Measurements from ENCODE around the gene AQP5.

- TF ChIP-seq CTCF (IDR thresholded peaks at IDR 0.05) (no peak), POLR2AphosphoS5 (IDR thresholded peaks at IDR 0.05) (no peak), POLR2A (IDR thresholded peaks at IDR 0.05) (no peak), EP300 (IDR thresholded peaks at IDR 0.05) (no peak)
Observed at GRCh38 chr12:49953961-49954846, 7.5 kb upstream of the AQP5 start.

Data from gastroesophageal sphincter (tissue), 3 donors.